ENCODE results near the gene NLRP7. TPM values are rescaled to one million over a fixed set of nuclear protein-coding genes. Genes with fewer than 3 reads are reported as not detected.
"Not testable (repeated sequence)": the region's sequence is repeated elsewhere in the genome, so short reads cannot be mapped to it uniquely, and the experiment has no call there.

The NLRP7 gene
- total RNA-seq (2022) = 0.43 and 0.49 TPM in 2 replicates
- percentile 12 among the genes with signal in this experiment for Bru-seq, nascent RNA
- BruChase-seq, experiment 1, labeled RNA remaining after a 2-hour chase = not detected
- BruChase-seq, experiment 2, labeled RNA remaining after a 6-hour chase = percentile 6 among the genes with signal in this experiment
- long read RNA-seq, partial matches to known transcripts = 0 of 2 reads
- long read RNA-seq, other reads (novel, unspliced or antisense) = 1 of 2 reads

- Mint-ChIP-seq H3K9me3 (ENCODE audit: unreplicated experiment) (no peaks in the 10 kb centered on the region), H3K27ac (ENCODE audit: unreplicated experiment) (no peak within 1 kb of the TSS)
- CTCF ChIA-PET = no interaction called here
Observed at GRCh38 chr19:54947381-54947780, at the start of gene NLRP7. Gene NLRP7, minus strand, starts transcription at chr19:54947530.

GRCh38 chr19:54995561-54995960 is 48.2 kb upstream of the NLRP7 start:
- BruUV-seq (replicated peaks) = no TSS peak
- Mint-ChIP-seq H3K36me3 (ENCODE audit: insufficient read depth, unreplicated experiment) (peaks cover 84% of the 10 kb centered on the region), H3K9me3 (ENCODE audit: unreplicated experiment) (no peaks in the 10 kb centered on the region), H3K4me1 (ENCODE audit: low read depth, unreplicated experiment) (no peaks in the 10 kb centered on the region), H3K27me3 (ENCODE audit: insufficient read depth, unreplicated experiment) (no peaks in the 10 kb centered on the region), H3K4me3 (ENCODE audit: unreplicated experiment) (no peak overlapping the region), H3K27ac (ENCODE audit: unreplicated experiment) (no peak overlapping the region)
- no peaks in the 10 kb centered on the region for H3K27me3 ChIP-seq (replicated peaks; ENCODE audit: control insufficient read depth, insufficient read depth, low read length)
- no peaks in the 10 kb centered on the region for H3K4me1 ChIP-seq
- DNase-seq = no peak
- no peaks in the 10 kb centered on the region for H3K9me3 ChIP-seq
- ChIA-PET POLR2A (no interaction called here), CTCF (no interaction called here)
- TF ChIP-seq CTCF (IDR thresholded peaks at IDR 0.05; ENCODE audit: insufficient read depth in 1 of 2, low read depth in 1 of 2, low read length in 1 of 2, severe bottlenecking in 1 of 2, unreplicated experiment in 1 of 2) = no peak
- intact Hi-C loops (cut with micrococcal nuclease; ENCODE audit: unreplicated experiment) = no loop called here
- H3K36me3 ChIP-seq (ENCODE audit: control insufficient read depth, insufficient read depth, low read length) = no peaks in the 10 kb centered on the region; the same call in 1 of the 2 replicates
- no peak overlapping the region for H3K4me3 ChIP-seq (ENCODE audit: low read depth, low read length)

More at GRCh38 chr19:54947381-54947780, at the start of gene NLRP7:
- Histone ChIP-seq H3K4me1 (peaks cover 24% of the 10 kb centered on the region), H3K9me3 (no peaks in the 10 kb centered on the region), H3K4me3 (ENCODE audit: low read depth, low read length) (no peak within 1 kb of the TSS), H3K27me3 (replicated peaks; ENCODE audit: control insufficient read depth, insufficient read depth, low read length) (no peaks in the 10 kb centered on the region), H3K36me3 (ENCODE audit: control insufficient read depth, insufficient read depth, low read length) (no peaks in the 10 kb centered on the region)
- BruUV-seq (replicated peaks) = no TSS peak
- Mint-ChIP-seq H3K27me3 (ENCODE audit: insufficient read depth, unreplicated experiment) (no peaks in the 10 kb centered on the region), H3K4me1 (ENCODE audit: low read depth, unreplicated experiment) (peaks cover 6% of the 10 kb centered on the region), H3K36me3 (ENCODE audit: insufficient read depth, unreplicated experiment) (no peaks in the 10 kb centered on the region), H3K4me3 (ENCODE audit: unreplicated experiment) (no peak within 1 kb of the TSS)
- no peak for TF ChIP-seq CTCF (IDR thresholded peaks at IDR 0.05; ENCODE audit: insufficient read depth in 1 of 2, low read depth in 1 of 2, low read length in 1 of 2, severe bottlenecking in 1 of 2, unreplicated experiment in 1 of 2)
- no peak for DNase-seq
- intact Hi-C loops (cut with micrococcal nuclease; ENCODE audit: unreplicated experiment) = no loop called here
- POLR2A ChIA-PET = no interaction called here

GRCh38 chr19:54989531-54989930 is 42.2 kb upstream of the NLRP7 start:
- H3K4me1 Mint-ChIP-seq (ENCODE audit: low read depth, unreplicated experiment); H3K4me1 ChIP-seq; H3K27me3 ChIP-seq (replicated peaks; ENCODE audit: control insufficient read depth, insufficient read depth, low read length); BruUV-seq (replicated peaks); CTCF ChIA-PET; intact Hi-C loops (cut with micrococcal nuclease; ENCODE audit: unreplicated experiment); DNase-seq; H3K4me3 Mint-ChIP-seq (ENCODE audit: unreplicated experiment); H3K4me3 ChIP-seq (ENCODE audit: low read depth, low read length); H3K9me3 Mint-ChIP-seq (ENCODE audit: unreplicated experiment); H3K36me3 ChIP-seq (ENCODE audit: control insufficient read depth, insufficient read depth, low read length); POLR2A ChIA-PET; H3K9me3 ChIP-seq; H3K27me3 Mint-ChIP-seq (ENCODE audit: insufficient read depth, unreplicated experiment); H3K27ac Mint-ChIP-seq (ENCODE audit: unreplicated experiment): not testable (repeated sequence)
- peaks cover 99% of the 10 kb centered on the region for H3K36me3 Mint-ChIP-seq (ENCODE audit: insufficient read depth, unreplicated experiment)

GRCh38 chr19:54982562-54982961 is 35.2 kb upstream of the NLRP7 start:
- H3K4me3 ChIP-seq (ENCODE audit: low read depth, low read length); H3K36me3 ChIP-seq (ENCODE audit: control insufficient read depth, insufficient read depth, low read length); POLR2A ChIA-PET; H3K9me3 ChIP-seq; DNase-seq; CTCF ChIA-PET; H3K4me1 ChIP-seq; H3K4me3 Mint-ChIP-seq (ENCODE audit: unreplicated experiment); H3K27me3 Mint-ChIP-seq (ENCODE audit: insufficient read depth, unreplicated experiment); H3K9me3 Mint-ChIP-seq (ENCODE audit: unreplicated experiment); H3K4me1 Mint-ChIP-seq (ENCODE audit: low read depth, unreplicated experiment); BruUV-seq (replicated peaks); H3K27ac Mint-ChIP-seq (ENCODE audit: unreplicated experiment); H3K27me3 ChIP-seq (replicated peaks; ENCODE audit: control insufficient read depth, insufficient read depth, low read length); intact Hi-C loops (cut with micrococcal nuclease; ENCODE audit: unreplicated experiment): not testable (repeated sequence)
- H3K36me3 Mint-ChIP-seq (ENCODE audit: insufficient read depth, unreplicated experiment) = peaks cover 92% of the 10 kb centered on the region

- H3K4me1 ChIP-seq; H3K27me3 ChIP-seq (replicated peaks; ENCODE audit: control insufficient read depth, insufficient read depth, low read length); H3K4me3 ChIP-seq (ENCODE audit: low read depth, low read length); H3K4me1 Mint-ChIP-seq (ENCODE audit: low read depth, unreplicated experiment); CTCF ChIA-PET; H3K27ac Mint-ChIP-seq (ENCODE audit: unreplicated experiment); H3K4me3 Mint-ChIP-seq (ENCODE audit: unreplicated experiment); DNase-seq; H3K36me3 ChIP-seq (ENCODE audit: control insufficient read depth, insufficient read depth, low read length); intact Hi-C loops (cut with micrococcal nuclease; ENCODE audit: unreplicated experiment); H3K27me3 Mint-ChIP-seq (ENCODE audit: insufficient read depth, unreplicated experiment); H3K9me3 ChIP-seq; H3K9me3 Mint-ChIP-seq (ENCODE audit: unreplicated experiment); BruUV-seq (replicated peaks): not testable (repeated sequence)
- POLR2A ChIA-PET = interaction anchor here (0.7 kb wide), 1 partner anchor 96 kb away, joined by 6 read pairs; no protein-coding TSS in a partner anchor
- peaks cover 77% of the 10 kb centered on the region for H3K36me3 Mint-ChIP-seq (ENCODE audit: insufficient read depth, unreplicated experiment)
Observed at GRCh38 chr19:54973229-54974090, 26.1 kb upstream of the NLRP7 start.

Data from Caco-2 (cell line).